Panc1 (cell line): ENCODE results near the gene CAVIN2. TPM values are rescaled to one million over a fixed set of nuclear protein-coding genes. Genes with fewer than 3 reads are reported as not detected.

Source experiments
- ATAC-seq: fragments of 200-7000 bp; cut with Tn5 transposase; 2 replicates; pipeline ENCODE4 v1.9.1; 2020; ENCODE audit warnings: mild to moderate bottlenecking, moderate library complexity
- BruUV-seq: library from RNA; stranded (reverse); fragments of 400-500 nt; replicated peaks from 2 replicates; lab custom pipeline; 2021; lab: Mats Ljungman, UMichigan
- CTCF ChIA-PET: fragments of 300-600 bp; sonication (Branson Sonifier 250); formaldehyde crosslinking; loops from one replicate; lab custom pipeline; 2022; ENCODE audit warnings: antibody characterized with exemption; lab: Charles Lee
- POLR2A ChIA-PET: fragments of 300-600 bp; sonication (Branson Sonifier 250); formaldehyde crosslinking; loops from one replicate; lab custom pipeline; 2022; ENCODE audit warnings: antibody characterized with exemption; lab: Charles Lee
- DNase-seq: peaks from one replicate; pipeline ENCODE4 v3.0.0-alpha.2; 2010; ENCODE audit warnings: low read depth, low spot score
- H3K27ac ChIP-seq: 2 replicates; pipeline ENCODE4 v1.5.1; 2011; ENCODE audit warnings: mild to moderate bottlenecking, low read length, inconsistent platforms
- H3K27me3 ChIP-seq: fragments of 200-500 bp; sonication (Bioruptor generic); 2 replicates; pipeline ENCODE4 v1.6.0; 2014; ENCODE audit warnings: low read length, inconsistent platforms; ENCODE audit not compliant: control insufficient read depth, insufficient read depth
- H3K36me3 ChIP-seq: fragments of 200-500 bp; sonication (Bioruptor generic); 2 replicates; pipeline ENCODE4 v1.5.1; 2014; ENCODE audit warnings: inconsistent platforms, mild to moderate bottlenecking, low read length, moderate library complexity; ENCODE audit not compliant: control insufficient read depth, insufficient read depth
- H3K4me1 ChIP-seq: 2 replicates; pipeline ENCODE4 v1.5.1; 2011; ENCODE audit warnings: inconsistent platforms, mild to moderate bottlenecking, low read length, moderate library complexity; ENCODE audit not compliant: control insufficient read depth, insufficient read depth
- H3K4me3 ChIP-seq, 2 experiments: 2 replicates each; pipeline ENCODE4 v1.5.1; 2011 to 2012; ENCODE audit warnings: low read depth in 2 of 2, low read length in 2 of 2, mild to moderate bottlenecking in 2 of 2, inconsistent platforms in 1 of 2, moderate library complexity in 1 of 2
- H3K9me3 ChIP-seq: fragments of 200-500 bp; sonication (Bioruptor generic); 2 replicates; pipeline ENCODE4 v1.5.1; 2014; ENCODE audit warnings: low read depth, mild to moderate bottlenecking, inconsistent platforms, low read length, moderate library complexity; ENCODE audit not compliant: control insufficient read depth, insufficient read depth
- POLR2AphosphoS5 ChIP-seq: IDR thresholded peaks from 2 replicates; pipeline ENCODE4 v1.6.1; 2012; ENCODE audit warnings: mild to moderate bottlenecking, low read depth, low read length, moderate library complexity
- SIN3A ChIP-seq: IDR thresholded peaks from 2 replicates; pipeline ENCODE4 v1.6.1; 2012; ENCODE audit warnings: low read depth, mild to moderate bottlenecking, low read length, moderate library complexity, borderline replicate concordance; ENCODE audit not compliant: insufficient read depth
- TCF7L2 ChIP-seq: IDR thresholded peaks from 2 replicates; pipeline ENCODE4 v1.6.1; 2011; ENCODE audit warnings: mild to moderate bottlenecking, low read depth, low read length, inconsistent platforms
- in situ Hi-C: cut with HindIII; loops from 2 replicates; pipeline ENCODE4 v1.10.0; 2016; ENCODE audit warnings: low sequenced_read_pairs, low pct_unique_long_range_greater_than_20kb
- intact Hi-C: fragments of 100-400 bp; cut with micrococcal nuclease; formaldehyde crosslinking; loops from one replicate; pipeline ENCODE4 v1.10.0; 2022; ENCODE audit not compliant: unreplicated experiment
- total RNA-seq: library from RNA; stranded (reverse); gene quantifications from one replicate; pipeline ENCODE4 v1.2.1, GENCODE V29; 2021; ENCODE audit not compliant: unreplicated experiment
- TF ChIP-seq, protein P1 (sequence below), 2 experiments: IDR thresholded peaks; 2 replicates each; pipeline ENCODE4 v1.6.1; 2011 to 2012; ENCODE audit warnings: low read depth in 2 of 2, control low read depth in 1 of 2, low read length in 1 of 2, mild to moderate bottlenecking in 1 of 2, moderate library complexity in 1 of 2; ENCODE audit not compliant: insufficient read depth in 1 of 2
- TF ChIP-seq, protein P2 (sequence below): fragments of 450-650 bp; IDR thresholded peaks from 2 replicates; pipeline ENCODE4 v1.5.1; 2017; ENCODE audit warnings: mild to moderate bottlenecking

Gene CAVIN2
- total RNA-seq, 1 experiment from 2014 or later = 0.95 TPM

DNA sequence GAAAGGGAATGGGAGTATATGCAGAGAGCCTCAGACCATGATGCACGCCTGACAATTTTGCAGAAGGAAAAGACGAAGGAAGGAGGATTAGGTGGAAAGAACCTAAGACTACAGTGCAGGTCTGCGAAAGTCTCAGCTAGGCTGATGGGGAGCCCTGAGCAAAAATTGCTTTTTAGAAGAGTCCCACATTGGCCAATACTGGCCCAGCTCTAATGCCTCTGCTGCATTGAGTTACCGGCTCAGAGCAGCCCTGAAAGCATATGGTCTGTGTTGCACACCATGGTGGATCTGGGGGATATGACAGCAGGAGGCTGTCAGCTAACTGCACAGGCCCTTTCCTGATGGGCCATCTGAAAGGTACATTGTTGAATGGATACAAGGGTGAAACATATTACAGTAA is 48.3 kb upstream of the CAVIN2 start:
- peak; percentile 53; the same call in 1 of the 2 replicates for ATAC-seq
- POLR2A ChIA-PET = interaction anchor here (0.8 kb wide), 1 partner anchor 23 kb away, joined by 4 read pairs; no protein-coding TSS in a partner anchor
- Histone ChIP-seq H3K27ac (no peak overlapping the region), H3K36me3 (no peaks in the 10 kb centered on the region), H3K4me1 (no peaks in the 10 kb centered on the region), H3K9me3 (no peaks in the 10 kb centered on the region), H3K27me3 (no peaks in the 10 kb centered on the region), H3K4me3 (no peak overlapping the region)
- intact Hi-C loops (no loop called here), in situ Hi-C loops (no loop called here)
- DNase-seq = no peak
- no TSS peak for BruUV-seq
- CTCF ChIA-PET = no interaction called here
- no peak for TF ChIP-seq POLR2AphosphoS5
- TF ChIP-seq, protein P1, sequence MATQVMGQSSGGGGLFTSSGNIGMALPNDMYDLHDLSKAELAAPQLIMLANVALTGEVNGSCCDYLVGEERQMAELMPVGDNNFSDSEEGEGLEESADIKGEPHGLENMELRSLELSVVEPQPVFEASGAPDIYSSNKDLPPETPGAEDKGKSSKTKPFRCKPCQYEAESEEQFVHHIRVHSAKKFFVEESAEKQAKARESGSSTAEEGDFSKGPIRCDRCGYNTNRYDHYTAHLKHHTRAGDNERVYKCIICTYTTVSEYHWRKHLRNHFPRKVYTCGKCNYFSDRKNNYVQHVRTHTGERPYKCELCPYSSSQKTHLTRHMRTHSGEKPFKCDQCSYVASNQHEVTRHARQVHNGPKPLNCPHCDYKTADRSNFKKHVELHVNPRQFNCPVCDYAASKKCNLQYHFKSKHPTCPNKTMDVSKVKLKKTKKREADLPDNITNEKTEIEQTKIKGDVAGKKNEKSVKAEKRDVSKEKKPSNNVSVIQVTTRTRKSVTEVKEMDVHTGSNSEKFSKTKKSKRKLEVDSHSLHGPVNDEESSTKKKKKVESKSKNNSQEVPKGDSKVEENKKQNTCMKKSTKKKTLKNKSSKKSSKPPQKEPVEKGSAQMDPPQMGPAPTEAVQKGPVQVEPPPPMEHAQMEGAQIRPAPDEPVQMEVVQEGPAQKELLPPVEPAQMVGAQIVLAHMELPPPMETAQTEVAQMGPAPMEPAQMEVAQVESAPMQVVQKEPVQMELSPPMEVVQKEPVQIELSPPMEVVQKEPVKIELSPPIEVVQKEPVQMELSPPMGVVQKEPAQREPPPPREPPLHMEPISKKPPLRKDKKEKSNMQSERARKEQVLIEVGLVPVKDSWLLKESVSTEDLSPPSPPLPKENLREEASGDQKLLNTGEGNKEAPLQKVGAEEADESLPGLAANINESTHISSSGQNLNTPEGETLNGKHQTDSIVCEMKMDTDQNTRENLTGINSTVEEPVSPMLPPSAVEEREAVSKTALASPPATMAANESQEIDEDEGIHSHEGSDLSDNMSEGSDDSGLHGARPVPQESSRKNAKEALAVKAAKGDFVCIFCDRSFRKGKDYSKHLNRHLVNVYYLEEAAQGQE (IDR thresholded peaks at IDR 0.05; ENCODE audit: insufficient read depth in 1 of 2, low read depth in 2 of 2, low read length in 1 of 2) = no peak
- no peak for TF ChIP-seq SIN3A
- TF ChIP-seq, protein P2, sequence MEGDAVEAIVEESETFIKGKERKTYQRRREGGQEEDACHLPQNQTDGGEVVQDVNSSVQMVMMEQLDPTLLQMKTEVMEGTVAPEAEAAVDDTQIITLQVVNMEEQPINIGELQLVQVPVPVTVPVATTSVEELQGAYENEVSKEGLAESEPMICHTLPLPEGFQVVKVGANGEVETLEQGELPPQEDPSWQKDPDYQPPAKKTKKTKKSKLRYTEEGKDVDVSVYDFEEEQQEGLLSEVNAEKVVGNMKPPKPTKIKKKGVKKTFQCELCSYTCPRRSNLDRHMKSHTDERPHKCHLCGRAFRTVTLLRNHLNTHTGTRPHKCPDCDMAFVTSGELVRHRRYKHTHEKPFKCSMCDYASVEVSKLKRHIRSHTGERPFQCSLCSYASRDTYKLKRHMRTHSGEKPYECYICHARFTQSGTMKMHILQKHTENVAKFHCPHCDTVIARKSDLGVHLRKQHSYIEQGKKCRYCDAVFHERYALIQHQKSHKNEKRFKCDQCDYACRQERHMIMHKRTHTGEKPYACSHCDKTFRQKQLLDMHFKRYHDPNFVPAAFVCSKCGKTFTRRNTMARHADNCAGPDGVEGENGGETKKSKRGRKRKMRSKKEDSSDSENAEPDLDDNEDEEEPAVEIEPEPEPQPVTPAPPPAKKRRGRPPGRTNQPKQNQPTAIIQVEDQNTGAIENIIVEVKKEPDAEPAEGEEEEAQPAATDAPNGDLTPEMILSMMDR = no peak
- TF ChIP-seq TCF7L2 = no peak

GRCh38 chr2:191894681-191895147 is 47.8 kb upstream of the CAVIN2 start:
- ATAC-seq = peak; percentile 69; the same call in 1 of the 2 replicates
- no peaks in the 10 kb centered on the region for H3K4me1 ChIP-seq

More at GRCh38 chr2:191894681-191895147, 47.8 kb upstream of the CAVIN2 start:
- Histone ChIP-seq H3K36me3 (no peaks in the 10 kb centered on the region), H3K9me3 (no peaks in the 10 kb centered on the region), H3K4me3 (no peak overlapping the region), H3K27me3 (no peaks in the 10 kb centered on the region), H3K27ac (no peak overlapping the region)
- no TSS peak for BruUV-seq
- CTCF ChIA-PET = no interaction called here
- DNase-seq = no peak
- TF ChIP-seq, protein P1 (IDR thresholded peaks at IDR 0.05; ENCODE audit: insufficient read depth in 1 of 2, low read depth in 2 of 2, low read length in 1 of 2) = no peak
- in situ Hi-C loops (no loop called here), intact Hi-C loops (no loop called here)
- POLR2A ChIA-PET = interaction anchor here (0.8 kb wide), 1 partner anchor 24 kb away, joined by 4 read pairs; no protein-coding TSS in a partner anchor
